HEK293T (cell line): Measurements from ENCODE around the gene SLC47A2.

Source experiments
- CTCF ChIA-PET: fragments of 350-600 bp; formaldehyde crosslinking; extraction: SDS; loops from one replicate; lab custom pipeline; 2021; ENCODE audit warnings: antibody characterized with exemption, inconsistent platforms; lab: Yijun Ruan, JAX
- POLR2A ChIA-PET: fragments of 350-600 bp; formaldehyde crosslinking; extraction: SDS; loops from one replicate; lab custom pipeline; 2020; ENCODE audit warnings: antibody characterized with exemption, inconsistent platforms; lab: Yijun Ruan, JAX
- DNase-seq: peaks from one replicate; pipeline ENCODE4 v3.0.0; 2012; ENCODE audit warnings: mixed read lengths; ENCODE audit errors: extremely low spot score
- ARNT ChIP-seq: fragments of 450-650 bp; IDR thresholded peaks from 2 replicates; pipeline ENCODE4 v1.6.1; 2017; ENCODE audit warnings: mild to moderate bottlenecking
- BHLHE40 ChIP-seq: fragments of 450-650 bp; IDR thresholded peaks from 2 replicates; pipeline ENCODE4 v1.6.1; 2016; ENCODE audit warnings: mild to moderate bottlenecking, moderate library complexity, borderline replicate concordance
- CTBP1 ChIP-seq: fragments of 450-650 bp; IDR thresholded peaks from 2 replicates; pipeline ENCODE4 v1.6.1; 2016; ENCODE audit warnings: borderline replicate concordance
- ELF4 ChIP-seq: fragments of 450-650 bp; IDR thresholded peaks from 2 replicates; pipeline ENCODE4 v1.6.1; 2017; ENCODE audit warnings: antibody characterized with exemption
- FOXA1 ChIP-seq: fragments of 450-650 bp; IDR thresholded peaks from 2 replicates; pipeline ENCODE4 v1.6.1; 2016; ENCODE audit warnings: mild to moderate bottlenecking
- FOXK2 ChIP-seq: fragments of 450-650 bp; IDR thresholded peaks from 2 replicates; pipeline ENCODE4 v1.6.1; 2016; ENCODE audit warnings: mild to moderate bottlenecking
- FOXM1 ChIP-seq: fragments of 450-650 bp; IDR thresholded peaks from 2 replicates; pipeline ENCODE4 v1.6.1; 2017; ENCODE audit warnings: mild to moderate bottlenecking, borderline replicate concordance
- HDGF ChIP-seq: fragments of 450-650 bp; IDR thresholded peaks from 2 replicates; pipeline ENCODE4 v1.6.1; 2017; ENCODE audit warnings: antibody characterized with exemption, borderline replicate concordance
- L3MBTL2 ChIP-seq: fragments of 450-650 bp; conservative IDR thresholded peaks from 2 replicates; pipeline ENCODE4 v1.6.1; 2016; ENCODE audit warnings: mild to moderate bottlenecking
- LEF1 ChIP-seq: fragments of 450-650 bp; IDR thresholded peaks from 2 replicates; pipeline ENCODE4 v1.6.1; 2017; ENCODE audit warnings: mild to moderate bottlenecking, borderline replicate concordance
- NFRKB ChIP-seq: fragments of 450-650 bp; IDR thresholded peaks from 2 replicates; pipeline ENCODE4 v1.6.1; 2016; ENCODE audit warnings: mild to moderate bottlenecking, moderate library complexity
- PKNOX1 ChIP-seq: fragments of 450-650 bp; IDR thresholded peaks from 2 replicates; pipeline ENCODE4 v1.6.1; 2016
- SP1 ChIP-seq: fragments of 450-650 bp; IDR thresholded peaks from 2 replicates; pipeline ENCODE4 v1.6.1; 2017
- SUZ12 ChIP-seq: fragments of 450-650 bp; IDR thresholded peaks from 2 replicates; pipeline ENCODE4 v1.6.1; 2016; ENCODE audit warnings: mild to moderate bottlenecking
- TARDBP ChIP-seq: fragments of 450-650 bp; IDR thresholded peaks from 2 replicates; pipeline ENCODE4 v1.6.1; 2016
- ZNF384 ChIP-seq: fragments of 450-650 bp; IDR thresholded peaks from 2 replicates; pipeline ENCODE4 v1.6.1; 2016

SLC47A2 gene

GRCh38 chr17:19760746-19761145 is 44.4 kb upstream of the SLC47A2 start:
- no peak for DNase-seq
- CTCF ChIA-PET: interaction anchor here (0.8 to 2.7 kb wide), 2 partner anchors 17 to 398 kb away, joined by 4 to 16 read pairs; partner anchors contain the start of gene B9D1
- POLR2A ChIA-PET: interaction anchor here (1.2 to 7.2 kb wide), 2 partner anchors 10 to 15 kb away, joined by 3 to 46 read pairs; no protein-coding TSS in a partner anchor
- TF ChIP-seq LEF1 (no peak), TARDBP (no peak), FOXA1 (no peak), BHLHE40 (no peak), PKNOX1 (no peak), ELF4 (no peak), FOXK2 (no peak), L3MBTL2 (no peak), FOXM1 (no peak), ZNF384 (no peak), NFRKB (no peak), CTBP1 (no peak), SUZ12 (no peak), SP1 (no peak), HDGF (no peak)

- DNase-seq: no peak
- CTCF ChIA-PET: interaction anchor here (0.8 to 2.7 kb wide), 2 partner anchors 16 to 397 kb away, joined by 4 to 16 read pairs; partner anchors contain the start of gene B9D1
Observed at GRCh38 chr17:19759568-19760549, 43.5 kb upstream of the SLC47A2 start.

GRCh38 chr17:19757536-19758180 is 41.3 kb upstream of the SLC47A2 start:
- DNase-seq: no peak
- no peak for TF ChIP-seq L3MBTL2
- TF ChIP-seq FOXM1: no peak
- no peak for TF ChIP-seq PKNOX1
- TF ChIP-seq FOXK2: no peak
- TF ChIP-seq HDGF: no peak
- TF ChIP-seq TARDBP: no peak
- no peak for TF ChIP-seq BHLHE40
- TF ChIP-seq FOXA1: no peak
- TF ChIP-seq NFRKB: no peak
- no peak for TF ChIP-seq ZNF384
- no peak for TF ChIP-seq SP1
- no peak for TF ChIP-seq LEF1
- no peak for TF ChIP-seq CTBP1
- no peak for TF ChIP-seq SUZ12
- no peak for TF ChIP-seq ARNT
- no peak for TF ChIP-seq ELF4
- ChIA-PET CTCF (interaction anchor here (1.5 kb wide), 1 partner anchor 9 kb away, joined by 5 read pairs; no protein-coding TSS in a partner anchor), POLR2A (interaction anchor here (0.9 to 7.2 kb wide), 3 partner anchors 12 to 110 kb away, joined by 3 to 46 read pairs (median 3); partner anchors contain the start of gene ALDH3A2)

More at GRCh38 chr17:19759568-19760549, 43.5 kb upstream of the SLC47A2 start:
- POLR2A ChIA-PET: interaction anchor here (1.2 to 7.2 kb wide), 2 partner anchors 9 to 14 kb away, joined by 3 to 46 read pairs; no protein-coding TSS in a partner anchor
- TF ChIP-seq FOXK2 (no peak), FOXA1 (no peak), SP1 (no peak), LEF1 (no peak), NFRKB (no peak), ARNT (no peak), PKNOX1 (no peak), SUZ12 (no peak), L3MBTL2 (no peak), BHLHE40 (no peak), TARDBP (no peak), ZNF384 (no peak), CTBP1 (no peak), HDGF (no peak)

- POLR2A ChIA-PET: interaction anchor here (0.7 to 1.9 kb wide), 2 partner anchors 12 to 108 kb away, joined by 3 to 6 read pairs; partner anchors contain the start of gene ALDH3A2
- no peak for DNase-seq
- CTCF ChIA-PET: interaction anchor here (0.8 to 1.0 kb wide), 2 partner anchors 8 to 12 kb away, joined by 3 to 4 read pairs; no protein-coding TSS in a partner anchor
- no peak for TF ChIP-seq LEF1
Observed at GRCh38 chr17:19756546-19756945, 40.2 kb upstream of the SLC47A2 start.
